GM12864 (cell line): ENCODE measurements around the gene RAP2A.

ENCODE experiments used
- DNase-seq: peaks from one replicate; pipeline ENCODE4 v3.0.0-alpha.2; 2011; ENCODE audit warnings: low read depth
- H3K4me3 ChIP-seq: 2 replicates; pipeline ENCODE4 v1.5.1; 2011; ENCODE audit warnings: mild to moderate bottlenecking, low read depth, low read length, control low read depth
- TF ChIP-seq, protein P1 (sequence below): IDR thresholded peaks from 2 replicates; pipeline ENCODE4 v1.5.1; 2011; ENCODE audit warnings: low read depth, mild to moderate bottlenecking, moderate library complexity, low read length, control low read depth, inconsistent platforms; ENCODE audit errors: missing control alignments

RAP2A gene

DNA sequence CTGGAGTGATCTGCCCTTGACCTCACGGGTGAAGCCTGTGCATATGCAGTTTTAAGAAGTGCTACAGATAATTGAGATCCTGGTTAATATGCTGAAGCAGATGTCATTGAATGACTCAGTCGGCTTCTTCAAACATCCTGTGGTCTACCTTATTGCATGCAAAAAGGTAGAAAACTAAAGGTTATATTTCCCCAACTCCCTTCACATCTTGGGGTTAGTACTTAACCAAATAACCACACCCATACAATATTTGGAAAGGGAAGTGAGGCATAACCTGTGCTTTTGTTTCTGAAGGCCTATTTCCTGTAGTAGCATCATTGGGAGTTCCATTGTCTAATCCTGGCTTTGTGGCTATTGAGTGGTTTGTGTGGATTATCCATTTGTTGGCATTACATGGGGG lies 58.3 kb downstream of the RAP2A start:
- no peak for DNase-seq
- TF ChIP-seq, protein P1, sequence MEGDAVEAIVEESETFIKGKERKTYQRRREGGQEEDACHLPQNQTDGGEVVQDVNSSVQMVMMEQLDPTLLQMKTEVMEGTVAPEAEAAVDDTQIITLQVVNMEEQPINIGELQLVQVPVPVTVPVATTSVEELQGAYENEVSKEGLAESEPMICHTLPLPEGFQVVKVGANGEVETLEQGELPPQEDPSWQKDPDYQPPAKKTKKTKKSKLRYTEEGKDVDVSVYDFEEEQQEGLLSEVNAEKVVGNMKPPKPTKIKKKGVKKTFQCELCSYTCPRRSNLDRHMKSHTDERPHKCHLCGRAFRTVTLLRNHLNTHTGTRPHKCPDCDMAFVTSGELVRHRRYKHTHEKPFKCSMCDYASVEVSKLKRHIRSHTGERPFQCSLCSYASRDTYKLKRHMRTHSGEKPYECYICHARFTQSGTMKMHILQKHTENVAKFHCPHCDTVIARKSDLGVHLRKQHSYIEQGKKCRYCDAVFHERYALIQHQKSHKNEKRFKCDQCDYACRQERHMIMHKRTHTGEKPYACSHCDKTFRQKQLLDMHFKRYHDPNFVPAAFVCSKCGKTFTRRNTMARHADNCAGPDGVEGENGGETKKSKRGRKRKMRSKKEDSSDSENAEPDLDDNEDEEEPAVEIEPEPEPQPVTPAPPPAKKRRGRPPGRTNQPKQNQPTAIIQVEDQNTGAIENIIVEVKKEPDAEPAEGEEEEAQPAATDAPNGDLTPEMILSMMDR: no peak
- H3K4me3 ChIP-seq: no peak overlapping the region

DNA sequence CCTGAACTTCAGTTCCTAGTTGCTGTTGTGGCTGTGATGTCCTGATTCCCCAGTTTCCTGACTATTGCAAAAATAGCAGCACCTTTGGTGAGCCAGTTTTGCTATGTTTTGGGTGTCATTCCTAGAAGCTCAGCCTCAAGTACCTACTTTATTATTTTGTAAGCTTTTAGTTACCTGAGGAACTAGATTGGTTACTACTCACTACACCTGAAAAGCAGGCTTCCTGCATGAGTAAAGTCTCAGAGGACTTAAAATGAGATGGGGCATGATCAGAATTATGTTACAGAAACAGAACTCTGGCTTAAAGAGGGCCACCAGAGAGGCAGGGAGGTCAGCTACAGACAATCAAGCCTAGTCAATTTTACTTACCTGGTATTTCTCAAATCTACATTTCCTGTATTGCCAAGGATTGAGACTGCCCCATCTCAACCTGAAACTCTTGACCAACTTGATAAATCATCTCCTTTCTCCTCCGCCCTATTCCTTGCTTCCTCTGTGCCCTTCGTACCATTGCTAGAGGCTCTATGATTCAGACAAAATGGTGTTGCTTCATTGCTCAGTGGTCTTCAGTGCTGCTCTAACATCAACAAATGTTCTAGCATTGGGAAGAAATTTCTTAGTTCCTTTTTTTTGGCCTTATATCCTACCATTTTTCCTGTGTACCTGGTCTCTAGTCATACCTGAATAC lies 58.9 kb downstream of the RAP2A start:
- no peak overlapping the region for H3K4me3 ChIP-seq
- TF ChIP-seq, protein P1: no peak

DNA sequence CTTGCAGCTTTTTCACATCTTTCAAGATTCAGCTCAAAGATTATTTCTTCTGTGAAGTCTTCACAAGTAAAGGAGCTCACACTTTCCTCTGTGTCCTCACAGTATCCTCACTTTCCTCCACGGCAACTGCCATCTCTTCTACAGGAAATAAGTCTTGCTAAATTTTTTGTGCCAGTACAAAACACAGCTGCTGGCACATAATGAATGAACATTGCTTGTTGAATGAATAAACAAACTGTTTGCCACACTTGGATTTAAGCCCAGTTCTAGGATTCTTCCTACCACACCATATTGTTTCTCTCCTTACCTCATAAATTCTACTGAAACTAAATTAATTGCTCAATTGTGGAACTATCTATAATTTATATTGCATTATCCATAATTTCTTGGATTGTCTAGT lies 59.5 kb downstream of the RAP2A start:
- DNase-seq: no peak
- H3K4me3 ChIP-seq: no peak overlapping the region
- TF ChIP-seq, protein P1: no peak

More for the DNA sequence above, 58.9 kb downstream of the RAP2A start:
- DNase-seq: no peak

DNA sequence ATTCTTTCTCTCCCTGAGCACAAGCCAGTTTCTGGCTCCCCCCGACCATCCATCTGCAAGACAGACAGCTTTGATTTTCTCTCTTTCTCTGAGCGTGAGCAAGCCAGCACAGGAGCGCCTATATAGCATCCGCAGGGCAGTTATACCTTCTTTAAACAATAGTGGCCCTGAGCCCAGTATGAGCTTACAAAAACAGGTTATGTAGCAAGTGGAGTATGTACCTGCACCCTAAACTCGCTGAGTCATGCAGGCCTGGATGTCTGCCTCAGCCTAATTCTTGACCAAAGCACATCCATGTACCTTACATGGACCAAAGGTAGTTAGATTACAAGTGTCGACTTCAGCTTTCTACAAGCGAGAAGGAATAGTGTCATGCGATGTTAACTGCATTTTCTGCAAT lies 61.7 kb downstream of the RAP2A start:
- DNase-seq: no peak
- TF ChIP-seq, protein P1: no peak
- no peak overlapping the region for H3K4me3 ChIP-seq

DNA sequence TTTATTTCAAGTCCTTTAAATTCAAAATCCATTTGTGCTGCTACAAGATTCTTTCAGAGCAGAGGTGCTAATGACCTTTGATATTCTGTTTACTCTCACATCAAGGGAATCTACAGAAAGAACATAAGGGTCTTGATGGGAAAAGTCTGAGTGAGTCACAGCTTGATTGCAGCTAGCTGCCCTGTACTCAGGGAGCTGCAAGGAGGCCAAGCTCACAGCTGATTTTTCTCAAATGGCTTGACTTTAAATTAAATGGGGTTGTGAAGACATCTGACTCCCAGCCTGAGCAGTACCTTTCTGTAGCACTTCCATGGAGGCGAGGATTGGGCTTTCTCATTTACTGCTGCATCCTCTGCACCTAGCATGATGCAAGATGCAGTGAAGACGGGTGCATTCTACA lies 62.5 kb downstream of the RAP2A start:
- TF ChIP-seq, protein P1: no peak
- DNase-seq: no peak
- H3K4me3 ChIP-seq: no peak overlapping the region

DNA sequence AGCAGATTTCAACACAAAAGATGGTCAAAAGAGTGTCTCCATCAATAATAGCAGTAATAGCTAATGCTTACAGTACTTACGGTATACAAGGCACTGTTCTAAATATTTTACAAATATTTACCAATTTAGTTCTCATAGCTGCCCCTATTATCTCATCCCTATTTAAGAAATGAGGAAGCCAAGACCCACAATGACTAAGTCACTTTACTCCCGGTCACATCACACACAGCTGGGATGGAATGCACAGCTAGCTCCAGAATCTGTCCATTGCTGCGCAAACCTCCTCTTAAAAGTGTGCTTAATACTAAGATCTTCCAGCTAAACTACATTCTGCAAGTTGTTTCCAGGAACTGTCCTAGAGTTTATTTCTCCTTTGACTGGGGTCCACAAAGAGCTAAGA lies 63.4 kb downstream of the RAP2A start:
- H3K4me3 ChIP-seq: no peak overlapping the region
- TF ChIP-seq, protein P1: no peak
- no peak for DNase-seq

DNA sequence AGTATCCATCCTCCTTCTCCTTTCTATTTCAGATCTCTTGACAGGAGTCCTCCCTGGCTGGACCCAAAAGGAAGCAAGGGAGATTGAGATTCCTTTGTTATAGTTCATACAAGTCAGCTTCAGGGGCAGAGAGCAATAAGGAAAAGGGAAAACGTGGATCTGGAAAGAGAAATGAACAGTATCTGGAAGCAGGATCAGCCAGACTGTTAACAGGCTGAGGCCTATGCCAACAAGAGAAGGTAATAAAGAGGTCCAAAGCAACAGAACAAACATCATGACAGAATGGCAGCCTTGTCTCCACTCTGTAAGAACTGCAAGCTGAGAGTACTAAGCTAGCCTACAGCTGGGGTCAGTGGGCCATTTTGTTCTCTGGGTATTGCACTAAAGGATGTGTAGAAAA lies 64.5 kb downstream of the RAP2A start:
- no peak overlapping the region for H3K4me3 ChIP-seq
- DNase-seq: no peak
- TF ChIP-seq, protein P1: no peak
